ENCODE data around the gene MEF2B. TPM values are rescaled to one million over a fixed set of nuclear protein-coding genes. Genes with fewer than 3 reads are reported as not detected.

Gene MEF2B
- polyA plus RNA-seq, 1 donor from 2014 or later, result 0.22 TPM

- H3K4me3 ChIP-seq (ENCODE audit: low read length), result no peak overlapping the region
- no peaks in the 10 kb centered on the region for H3K36me3 ChIP-seq (ENCODE audit: insufficient read depth, low read length)
- H3K4me2 ChIP-seq (ENCODE audit: low read length), result no peak overlapping the region
- H3K9me2 ChIP-seq (ENCODE audit: insufficient read depth, low read length), result no peaks in the 10 kb centered on the region
- H3F3A ChIP-seq (ENCODE audit: insufficient read depth, low read length, poor library complexity, severe bottlenecking), result no peaks in the 10 kb centered on the region
- no peak overlapping the region for H3K27ac ChIP-seq (ENCODE audit: low read length)
- no peaks in the 10 kb centered on the region for H3K79me2 ChIP-seq (replicated peaks; ENCODE audit: insufficient read depth, low read length)
- no peak overlapping the region for H3K9ac ChIP-seq (ENCODE audit: low read length)
- H4K20me1 ChIP-seq (ENCODE audit: insufficient read depth), result no peaks in the 10 kb centered on the region
- no peak overlapping the region for H2AFZ ChIP-seq (ENCODE audit: low read depth, low read length)
- H3K27me3 ChIP-seq (ENCODE audit: insufficient read depth, low read depth, low read length), result no peaks in the 10 kb centered on the region
- no peak for TF ChIP-seq SMC3 (conservative IDR thresholded peaks at IDR 0.05; ENCODE audit: poor library complexity)
- no peak for TF ChIP-seq TAF1 (IDR thresholded peaks at IDR 0.05; ENCODE audit: low read depth)
- TF ChIP-seq MXI1 (conservative IDR thresholded peaks at IDR 0.05; ENCODE audit: poor library complexity, severe bottlenecking), result no peak
- no peak for TF ChIP-seq EZH2 (IDR thresholded peaks at IDR 0.05; ENCODE audit: borderline replicate concordance, insufficient read depth, low read length, poor library complexity, severe bottlenecking)
- TF ChIP-seq EP300 (conservative IDR thresholded peaks at IDR 0.05; ENCODE audit: poor library complexity, severe bottlenecking), result no peak
- TF ChIP-seq RAD21 (conservative IDR thresholded peaks at IDR 0.05), result no peak
- no peak for TF ChIP-seq CTCF (IDR thresholded peaks at IDR 0.05; ENCODE audit: poor library complexity, severe bottlenecking)
- TF ChIP-seq REST (IDR thresholded peaks at IDR 0.05; ENCODE audit: borderline replicate concordance), result no peak
- no peak for TF ChIP-seq POLR2AphosphoS5 (IDR thresholded peaks at IDR 0.05)
- H3K9me3 ChIP-seq (ENCODE audit: low read length), result no peaks in the 10 kb centered on the region
Observed at GRCh38 chr19:19205416-19206410, 35.6 kb upstream of the MEF2B start.

GRCh38 chr19:19204181-19204580 lies 34.1 kb upstream of the MEF2B start:
- Histone ChIP-seq H4K20me1 (ENCODE audit: insufficient read depth) (no peaks in the 10 kb centered on the region), H3K36me3 (ENCODE audit: insufficient read depth, low read length) (no peaks in the 10 kb centered on the region), H2AFZ (ENCODE audit: low read depth, low read length) (no peak overlapping the region), H3F3A (ENCODE audit: insufficient read depth, low read length, poor library complexity, severe bottlenecking) (no peaks in the 10 kb centered on the region), H3K79me2 (replicated peaks; ENCODE audit: insufficient read depth, low read length) (no peaks in the 10 kb centered on the region), H3K9ac (ENCODE audit: low read length) (no peak overlapping the region), H3K9me3 (ENCODE audit: low read length) (no peaks in the 10 kb centered on the region), H3K27me3 (ENCODE audit: insufficient read depth, low read depth, low read length) (no peaks in the 10 kb centered on the region), H3K27ac (ENCODE audit: low read length) (no peak overlapping the region), H3K4me2 (ENCODE audit: low read length) (no peak overlapping the region), H3K9me2 (ENCODE audit: insufficient read depth, low read length) (no peaks in the 10 kb centered on the region), H3K4me3 (ENCODE audit: low read length) (no peak overlapping the region)
- TF ChIP-seq RAD21 (conservative IDR thresholded peaks at IDR 0.05), result no peak
- TF ChIP-seq EZH2 (IDR thresholded peaks at IDR 0.05; ENCODE audit: borderline replicate concordance, insufficient read depth, low read length, poor library complexity, severe bottlenecking), result no peak
- no peak for TF ChIP-seq TAF1 (IDR thresholded peaks at IDR 0.05; ENCODE audit: low read depth)
- TF ChIP-seq EP300 (conservative IDR thresholded peaks at IDR 0.05; ENCODE audit: poor library complexity, severe bottlenecking), result no peak
- TF ChIP-seq POLR2AphosphoS5 (IDR thresholded peaks at IDR 0.05), result no peak
- no peak for TF ChIP-seq REST (IDR thresholded peaks at IDR 0.05; ENCODE audit: borderline replicate concordance)
- TF ChIP-seq SMC3 (conservative IDR thresholded peaks at IDR 0.05; ENCODE audit: poor library complexity), result no peak
- no peak for TF ChIP-seq CTCF (IDR thresholded peaks at IDR 0.05; ENCODE audit: poor library complexity, severe bottlenecking)
- no peak for TF ChIP-seq MXI1 (conservative IDR thresholded peaks at IDR 0.05; ENCODE audit: poor library complexity, severe bottlenecking)
